Spleen (tissue), 10 donors: ENCODE results near the gene ANGEL2. TPM values are rescaled to one million over a fixed set of nuclear protein-coding genes. Genes with fewer than 3 reads are reported as not detected.

Experiments
- polyA plus RNA-seq, 3 donors: library from polyadenylated mRNA; stranded (reverse); fragments of 200-250 nt; gene quantifications; one replicate each; pipeline ENCODE4 v1.2.1, GENCODE V29; 2013
- total RNA-seq, 7 donors: library from RNA; depleted of rRNA in 3 of 7; stranded (reverse); fragments of >200 nt in 3 of 7; fragmentation: NEBNext Ultra II Directional in 4 of 7; extraction: Animal tissue kit (Norgen Biotek cat#: 25700) in 4 of 7; gene quantifications; one replicate each; pipeline versions ENCODE4 v1.1.0 to v1.2.1, GENCODE V29; 2016 to 2021
- donor health status: healthy with polysubstance abuse.
- donor health status: DM: no; HTN: no; CAD: no; lungs with moderate emphysema.
- donor health status: DM: no; HTN: no; CAD: no.
- donor health status: Bipolar disorder and iron deficiency.
- donor health status: healthy.
- donor health status: DM: no; HTN: no; CAD: no.
- donor health status: DM: yes; HTN: yes; CAD: no.

ANGEL2 gene
- total and polyA plus RNA-seq, 10 donors = 18.3 to 96.8 (median 50.9) TPM

Other genes starting within 250 kb of the ANGEL2 start
- gene NSL1, start 224.1 kb downstream of the ANGEL2 start, total RNA-seq = 10 to 100 TPM; 30.6 to 92.3 (median 41.8) TPM
- 10 to 100 TPM; 16.4 to 33.6 (median 22.1) TPM for gene NSL1, start 224.1 kb downstream of the ANGEL2 start, polyA plus RNA-seq
- gene TATDN3, start 224.0 kb downstream of the ANGEL2 start, total RNA-seq = 10 to 100 TPM; 13.5 to 28.3 (median 22.7) TPM
- gene TATDN3, start 224.0 kb downstream of the ANGEL2 start, polyA plus RNA-seq = 10 to 100 TPM; 13.5 to 16.9 (median 15.0) TPM
- under 1 TPM in 1 of 7 donors, not detected in 6; 0.83 TPM for gene SPATA45, start 168.2 kb downstream of the ANGEL2 start, total RNA-seq
- gene SPATA45, start 168.2 kb downstream of the ANGEL2 start, polyA plus RNA-seq = under 1 TPM in 1 of 3 donors, not detected in 2; 0.38 TPM
- gene FLVCR1, start 157.6 kb downstream of the ANGEL2 start, total RNA-seq = 10 to 100 TPM in 1 of 7 donors, 1 to 10 TPM in 6; 7.3 to 10.7 (median 9.0) TPM
- 1 to 10 TPM; 3.6 to 4.8 (median 4.0) TPM for gene FLVCR1, start 157.6 kb downstream of the ANGEL2 start, polyA plus RNA-seq
- gene VASH2, start 65.3 kb downstream of the ANGEL2 start, total RNA-seq = 1 to 10 TPM in 5 of 7 donors, under 1 TPM in 2; 0.43 to 2.6 (median 1.2) TPM
- under 1 TPM; 0.33 to 0.52 (median 0.35) TPM for gene VASH2, start 65.3 kb downstream of the ANGEL2 start, polyA plus RNA-seq
- gene RPS6KC1, start 35.4 kb upstream of the ANGEL2 start, total RNA-seq = 10 to 100 TPM; 14.1 to 33.5 (median 24.6) TPM
- gene RPS6KC1, start 35.4 kb upstream of the ANGEL2 start, polyA plus RNA-seq = 1 to 10 TPM; 2.8 to 3.8 (median 3.2) TPM